C4-2B (cell line): ENCODE results near the gene FBXW4.
A peak's percentile ranks its signal among the peaks of the same experiment; 100 is the strongest.

Source experiments
- H3K27ac ChIP-seq: fragments of 450-650 bp; 2 replicates; pipeline ENCODE4 v1.5.1; 2017
- ZFX ChIP-seq: fragments of 450-650 bp; IDR thresholded peaks from 2 replicates; pipeline ENCODE4 v1.6.1; 2017
- TF ChIP-seq, protein P1 (sequence below): fragments of 450-650 bp; conservative IDR thresholded peaks from 2 replicates; pipeline ENCODE4 v1.5.1; 2017; ENCODE audit warnings: mild to moderate bottlenecking

The FBXW4 gene

DNA sequence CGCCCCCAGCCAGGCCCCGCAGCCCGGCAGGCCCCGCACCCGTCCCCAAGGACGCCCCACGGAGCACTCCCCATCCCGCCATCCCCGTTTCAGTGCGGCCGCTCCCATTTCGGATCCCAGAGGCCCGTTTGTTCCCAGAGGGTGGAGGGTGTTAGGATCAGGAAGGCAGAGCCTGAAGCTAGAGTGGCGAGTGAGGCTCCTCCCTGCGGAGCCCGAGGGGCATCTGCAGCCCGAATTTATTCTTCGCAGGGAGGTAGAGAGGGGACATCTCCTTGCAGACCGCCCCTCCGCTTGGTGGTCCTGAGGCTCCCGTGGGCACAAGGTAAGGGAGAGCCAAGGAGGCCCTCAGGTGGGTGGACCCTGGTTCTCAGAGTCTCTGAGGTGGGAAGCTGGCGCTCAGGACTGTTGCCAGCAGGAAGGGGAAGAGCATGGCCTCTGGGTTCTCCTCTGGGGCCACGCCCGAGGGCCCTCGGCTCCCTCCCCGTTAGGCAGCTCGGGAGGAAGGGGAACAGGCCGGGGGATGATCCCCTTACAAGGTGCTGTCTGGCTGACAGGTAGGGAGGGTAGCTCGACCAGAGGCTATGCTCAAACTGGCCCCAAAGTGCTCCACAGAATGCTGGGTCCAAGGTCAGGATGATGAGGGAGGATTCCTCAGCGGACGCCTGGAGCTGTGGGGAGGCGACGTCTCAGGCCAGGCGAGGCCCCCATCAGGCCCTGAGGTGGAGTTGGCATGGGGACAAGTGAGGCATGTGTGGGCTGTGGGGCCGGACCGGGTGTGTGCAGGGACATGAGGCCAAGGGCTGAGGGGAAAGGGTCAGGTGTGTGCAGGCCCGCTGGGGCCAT, 124.3 kb downstream of the FBXW4 start:
- H3K27ac ChIP-seq: no peak overlapping the region; the same call in 1 of the 2 replicates
- TF ChIP-seq, protein P1, sequence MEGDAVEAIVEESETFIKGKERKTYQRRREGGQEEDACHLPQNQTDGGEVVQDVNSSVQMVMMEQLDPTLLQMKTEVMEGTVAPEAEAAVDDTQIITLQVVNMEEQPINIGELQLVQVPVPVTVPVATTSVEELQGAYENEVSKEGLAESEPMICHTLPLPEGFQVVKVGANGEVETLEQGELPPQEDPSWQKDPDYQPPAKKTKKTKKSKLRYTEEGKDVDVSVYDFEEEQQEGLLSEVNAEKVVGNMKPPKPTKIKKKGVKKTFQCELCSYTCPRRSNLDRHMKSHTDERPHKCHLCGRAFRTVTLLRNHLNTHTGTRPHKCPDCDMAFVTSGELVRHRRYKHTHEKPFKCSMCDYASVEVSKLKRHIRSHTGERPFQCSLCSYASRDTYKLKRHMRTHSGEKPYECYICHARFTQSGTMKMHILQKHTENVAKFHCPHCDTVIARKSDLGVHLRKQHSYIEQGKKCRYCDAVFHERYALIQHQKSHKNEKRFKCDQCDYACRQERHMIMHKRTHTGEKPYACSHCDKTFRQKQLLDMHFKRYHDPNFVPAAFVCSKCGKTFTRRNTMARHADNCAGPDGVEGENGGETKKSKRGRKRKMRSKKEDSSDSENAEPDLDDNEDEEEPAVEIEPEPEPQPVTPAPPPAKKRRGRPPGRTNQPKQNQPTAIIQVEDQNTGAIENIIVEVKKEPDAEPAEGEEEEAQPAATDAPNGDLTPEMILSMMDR: no peak; the same call in 1 of the 2 replicates
- no peak for TF ChIP-seq ZFX

DNA sequence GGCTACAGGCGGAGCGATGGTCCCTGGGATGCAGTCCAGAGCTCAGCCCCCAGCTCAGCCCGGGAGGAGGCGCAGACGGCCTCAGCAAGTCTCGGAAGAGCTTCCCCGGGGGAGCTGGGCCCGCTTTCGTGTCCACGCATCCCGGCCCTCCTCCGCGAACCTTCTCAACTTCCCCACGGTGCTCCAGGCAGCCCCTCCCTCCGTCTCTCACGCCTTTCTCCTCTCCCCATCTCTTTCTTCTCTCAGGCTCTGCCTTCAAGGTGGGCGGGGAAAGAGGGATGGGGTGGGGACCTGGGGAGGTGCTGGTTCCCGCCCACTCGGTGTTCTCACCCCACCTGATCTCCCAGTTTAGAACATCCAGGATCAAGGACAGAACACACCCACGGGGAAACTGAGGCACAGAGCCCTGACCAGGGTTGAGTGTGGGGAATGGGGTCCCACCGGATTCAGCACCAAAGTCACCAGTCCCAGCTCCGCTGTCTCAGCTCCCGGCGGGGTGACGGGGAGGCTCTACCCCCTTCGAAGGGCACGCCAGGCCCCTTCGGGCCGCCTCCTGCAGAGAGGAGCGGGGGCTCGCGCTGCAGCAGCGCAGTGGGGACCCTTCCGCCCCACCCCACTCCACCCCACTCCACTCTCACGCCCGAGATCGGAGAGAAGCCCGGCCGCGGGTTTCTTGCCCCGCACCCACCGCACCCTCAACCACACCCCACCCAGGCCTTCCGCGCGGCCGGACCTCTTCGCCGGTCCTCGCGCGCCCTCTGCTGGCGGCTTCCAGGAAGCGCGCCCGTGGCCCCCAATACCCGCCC, 125.1 kb downstream of the FBXW4 start:
- no peak for TF ChIP-seq ZFX
- TF ChIP-seq, protein P1: peak; percentile 94
- H3K27ac ChIP-seq: no peak overlapping the region; the same call in 1 of the 2 replicates

DNA sequence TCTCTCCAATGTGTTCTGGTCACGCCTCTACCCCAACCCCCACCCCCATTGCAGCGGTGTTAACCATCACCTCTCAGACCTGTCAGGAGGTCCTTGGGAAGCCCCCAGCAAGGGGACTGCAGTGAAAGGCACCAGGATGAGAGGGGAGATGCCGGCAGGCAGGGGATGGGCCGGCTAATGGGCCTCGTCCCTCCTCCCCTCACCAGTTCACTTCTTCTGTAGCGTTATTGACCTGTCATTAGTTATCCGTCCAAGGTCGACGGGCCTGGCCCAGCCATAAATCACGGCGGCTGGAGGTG, 125.7 kb downstream of the FBXW4 start:
- no peak overlapping the region for H3K27ac ChIP-seq
- TF ChIP-seq ZFX: no peak
- TF ChIP-seq, protein P1: no peak

DNA sequence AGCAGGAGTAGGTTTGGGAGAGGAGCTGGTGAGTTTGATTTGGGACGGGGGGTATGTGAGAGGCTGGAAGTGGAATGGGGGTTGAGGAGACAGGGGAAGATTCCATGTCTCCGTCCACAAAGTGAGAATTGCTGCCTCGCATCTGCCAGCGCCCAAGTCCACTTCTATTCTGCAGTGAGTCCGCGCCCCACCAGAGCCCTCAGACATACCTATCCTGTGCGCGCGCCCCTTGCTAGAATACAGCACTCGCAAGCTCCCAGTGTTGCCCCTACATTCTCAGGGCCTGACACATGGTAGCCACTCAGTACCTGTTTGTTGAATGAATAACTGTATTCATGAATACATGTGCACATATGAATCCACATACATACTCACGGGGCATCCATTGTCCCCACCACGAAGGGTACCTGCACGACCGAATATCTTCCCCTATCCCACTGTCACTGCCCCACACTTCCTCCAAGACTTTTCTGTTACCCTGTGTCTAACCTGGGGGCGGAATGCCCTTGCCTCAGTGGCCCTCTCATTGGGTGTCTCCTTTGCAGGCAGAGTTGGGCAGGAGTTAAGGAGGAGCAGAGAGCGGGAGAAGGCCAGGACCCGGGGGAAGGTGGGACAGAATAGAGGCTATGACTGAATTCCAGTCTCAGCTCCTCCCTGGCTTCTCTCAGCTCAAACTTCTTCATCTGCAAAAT, 126.8 kb downstream of the FBXW4 start:
- no peak overlapping the region for H3K27ac ChIP-seq
- TF ChIP-seq ZFX: no peak
- TF ChIP-seq, protein P1: no peak

DNA sequence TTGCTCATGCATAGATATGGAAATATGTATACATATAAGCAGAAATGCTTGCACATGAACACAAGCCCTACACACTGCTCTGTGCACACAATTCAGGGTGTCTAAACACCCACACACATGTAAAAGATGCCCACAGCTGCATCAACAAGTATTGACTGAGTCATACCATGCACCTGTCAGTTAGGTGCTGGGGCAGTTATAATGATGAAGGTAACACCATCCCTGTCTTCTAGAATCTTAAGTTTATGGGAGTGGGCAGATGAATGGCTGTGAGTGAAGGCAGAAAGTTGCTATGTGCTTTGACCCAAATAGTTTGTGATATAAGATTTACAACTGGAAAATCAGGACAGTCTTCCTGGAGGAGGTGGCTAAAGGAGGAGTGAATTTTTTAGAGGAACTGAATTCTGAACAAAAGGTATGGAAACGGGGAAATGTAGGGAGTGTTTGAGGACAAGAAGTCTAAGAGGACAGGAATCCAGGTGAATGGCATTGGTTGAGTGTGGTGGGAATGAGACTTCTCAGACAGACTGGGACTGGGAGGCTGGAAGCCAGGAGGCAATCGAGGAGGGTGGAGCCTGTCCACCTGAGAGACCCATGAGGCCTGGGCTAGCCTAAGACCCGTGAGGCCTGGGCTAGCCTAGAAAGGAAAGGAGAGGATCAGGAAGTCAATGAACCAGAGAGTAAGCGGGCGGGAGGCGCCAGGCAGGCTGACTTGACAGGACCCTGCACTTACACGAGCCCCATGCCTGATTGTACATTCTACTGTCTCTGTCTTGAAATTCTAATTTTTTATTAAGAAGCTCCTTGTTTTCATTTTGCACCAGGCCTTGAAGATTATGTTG, 127.6 kb downstream of the FBXW4 start:
- no peak overlapping the region for H3K27ac ChIP-seq
- no peak for TF ChIP-seq ZFX
- TF ChIP-seq, protein P1: no peak

DNA sequence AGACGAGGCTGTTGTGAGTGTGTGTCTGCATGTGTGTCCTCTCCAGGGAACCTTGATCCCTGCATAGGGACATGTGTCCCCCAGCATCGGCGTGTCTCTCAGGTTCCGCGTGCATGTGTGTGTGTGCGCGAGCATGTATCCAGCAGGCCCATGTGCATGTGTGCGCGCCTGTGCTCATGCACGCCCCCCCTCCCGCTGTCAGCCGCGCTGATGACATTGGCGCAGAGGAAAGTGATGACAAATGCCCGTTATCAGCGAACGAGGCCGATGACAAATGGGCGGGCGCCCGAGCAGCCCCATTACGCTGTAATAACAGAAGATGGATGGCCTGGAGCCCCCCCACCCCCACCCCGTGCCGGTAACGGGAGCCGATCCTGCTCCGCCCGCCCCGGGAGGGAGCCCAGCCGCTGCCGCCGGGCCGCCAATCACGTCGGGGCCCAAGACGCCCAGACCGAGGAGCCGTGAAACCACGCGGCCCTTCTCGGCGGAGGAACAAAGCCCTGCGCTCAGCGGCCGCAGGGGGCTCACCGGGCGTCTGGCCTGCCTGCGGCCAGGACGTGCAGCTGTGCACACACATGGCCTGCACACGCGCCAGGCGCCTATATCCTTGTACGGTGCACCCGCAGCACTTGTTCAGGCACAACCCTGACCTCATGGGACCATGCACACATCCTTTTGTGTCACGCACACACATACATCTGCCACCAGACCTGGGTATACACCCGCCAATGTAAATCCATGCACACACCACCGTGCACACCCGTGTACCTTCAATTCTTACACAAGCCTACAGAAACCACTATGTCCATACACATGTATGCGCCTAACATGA, 128.4 kb downstream of the FBXW4 start:
- H3K27ac ChIP-seq: no peak overlapping the region

More for the DNA sequence above, 128.4 kb downstream of the FBXW4 start:
- no peak for TF ChIP-seq ZFX
- TF ChIP-seq, protein P1: no peak
